Measurements from ENCODE around the gene FGD5.
A peak's percentile ranks its signal among the peaks of the same experiment; 100 is the strongest.

Gene FGD5

GRCh38 chr3:14789221-14789620 is 29.5 kb upstream of the FGD5 start:
- H3K4me3 ChIP-seq (ENCODE audit: low read depth, low read length, poor library complexity, severe bottlenecking) = no peak overlapping the region
- H3K9ac ChIP-seq (ENCODE audit: low read length) = no peak overlapping the region
- H3K4me1 ChIP-seq (ENCODE audit: insufficient read depth, low read length, severe bottlenecking) = peaks cover 8% of the 10 kb centered on the region
- no peaks in the 10 kb centered on the region for H3K9me3 ChIP-seq (ENCODE audit: low read length)
- no peaks in the 10 kb centered on the region for H3K79me2 ChIP-seq (ENCODE audit: insufficient read depth, low read length)
- no peaks in the 10 kb centered on the region for H3F3A ChIP-seq (ENCODE audit: insufficient read depth, low read length)
- TF ChIP-seq EZH2 (IDR thresholded peaks at IDR 0.05; ENCODE audit: borderline replicate concordance, low read length) = no peak
- TF ChIP-seq CTCF (IDR thresholded peaks at IDR 0.05; ENCODE audit: low read length) = no peak
- no peak overlapping the region for H2AFZ ChIP-seq (ENCODE audit: low read length)
- H3K9me2 ChIP-seq (ENCODE audit: low read depth, low read length) = no peaks in the 10 kb centered on the region
- H3K4me2 ChIP-seq (ENCODE audit: low read length) = no peak overlapping the region
- no peak overlapping the region for H3K27ac ChIP-seq (ENCODE audit: low read depth, low read length, poor library complexity, severe bottlenecking)
- H3K36me3 ChIP-seq (ENCODE audit: insufficient read depth, low read length) = no peaks in the 10 kb centered on the region
- H3K27me3 ChIP-seq (ENCODE audit: insufficient read depth, low read length) = peaks cover 6% of the 10 kb centered on the region; the same call in 1 of the 2 replicates
- no peaks in the 10 kb centered on the region for H4K20me1 ChIP-seq (ENCODE audit: insufficient read depth, low read length)

GRCh38 chr3:14789640-14790285 is 29.0 kb upstream of the FGD5 start:
- Histone ChIP-seq H3K9me2 (ENCODE audit: low read depth, low read length) (no peaks in the 10 kb centered on the region), H3K4me1 (ENCODE audit: insufficient read depth, low read length, severe bottlenecking) (peaks cover 8% of the 10 kb centered on the region), H3F3A (ENCODE audit: insufficient read depth, low read length) (no peaks in the 10 kb centered on the region), H3K4me2 (ENCODE audit: low read length) (no peak overlapping the region), H3K79me2 (ENCODE audit: insufficient read depth, low read length) (no peaks in the 10 kb centered on the region), H3K36me3 (ENCODE audit: insufficient read depth, low read length) (no peaks in the 10 kb centered on the region), H4K20me1 (ENCODE audit: insufficient read depth, low read length) (no peaks in the 10 kb centered on the region), H3K27ac (ENCODE audit: low read depth, low read length, poor library complexity, severe bottlenecking) (no peak overlapping the region), H3K9ac (ENCODE audit: low read length) (no peak overlapping the region), H3K4me3 (ENCODE audit: low read depth, low read length, poor library complexity, severe bottlenecking) (no peak overlapping the region), H2AFZ (ENCODE audit: low read length) (no peak overlapping the region), H3K9me3 (ENCODE audit: low read length) (no peaks in the 10 kb centered on the region), H3K27me3 (ENCODE audit: insufficient read depth, low read length) (peaks cover 6% of the 10 kb centered on the region; the same call in 1 of the 2 replicates)
- TF ChIP-seq EZH2 (IDR thresholded peaks at IDR 0.05; ENCODE audit: borderline replicate concordance, low read length) (no peak), CTCF (IDR thresholded peaks at IDR 0.05; ENCODE audit: low read length) (no peak)

GRCh38 chr3:14791343-14791945 is 27.3 kb upstream of the FGD5 start:
- Histone ChIP-seq H3K9ac (ENCODE audit: low read length) (no peak overlapping the region), H4K20me1 (ENCODE audit: insufficient read depth, low read length) (no peaks in the 10 kb centered on the region), H3F3A (ENCODE audit: insufficient read depth, low read length) (no peaks in the 10 kb centered on the region), H2AFZ (ENCODE audit: low read length) (no peak overlapping the region), H3K9me2 (ENCODE audit: low read depth, low read length) (no peaks in the 10 kb centered on the region), H3K4me2 (ENCODE audit: low read length) (no peak overlapping the region), H3K9me3 (ENCODE audit: low read length) (no peaks in the 10 kb centered on the region), H3K27me3 (ENCODE audit: insufficient read depth, low read length) (peaks cover under 1% of the 10 kb centered on the region; the same call in 1 of the 2 replicates), H3K36me3 (ENCODE audit: insufficient read depth, low read length) (no peaks in the 10 kb centered on the region), H3K27ac (ENCODE audit: low read depth, low read length, poor library complexity, severe bottlenecking) (no peak overlapping the region), H3K4me1 (ENCODE audit: insufficient read depth, low read length, severe bottlenecking) (peaks cover 8% of the 10 kb centered on the region), H3K79me2 (ENCODE audit: insufficient read depth, low read length) (no peaks in the 10 kb centered on the region), H3K4me3 (ENCODE audit: low read depth, low read length, poor library complexity, severe bottlenecking) (no peak overlapping the region)
- TF ChIP-seq CTCF (IDR thresholded peaks at IDR 0.05; ENCODE audit: low read length) (peak; percentile 76), EZH2 (IDR thresholded peaks at IDR 0.05; ENCODE audit: borderline replicate concordance, low read length) (no peak)
